GM23248 (cell line): ENCODE measurements around the gene CRTC3.

Experiments
- EZH2 ChIP-seq: fragments of 200-600 bp; sonication (generic); IDR thresholded peaks from 2 replicates; pipeline ENCODE4 v1.6.1; 2018; ENCODE audit warnings: antibody characterized with exemption, mild to moderate bottlenecking; ENCODE audit not compliant: insufficient read depth, poor library complexity, severe bottlenecking
- EZH2phosphoT487 ChIP-seq: fragments of 200-600 bp; sonication (generic); IDR thresholded peaks from 2 replicates; pipeline ENCODE4 v1.6.1; 2018; ENCODE audit warnings: antibody characterized with exemption, moderate library complexity, mild to moderate bottlenecking, low read depth; ENCODE audit not compliant: insufficient read depth

DNA sequence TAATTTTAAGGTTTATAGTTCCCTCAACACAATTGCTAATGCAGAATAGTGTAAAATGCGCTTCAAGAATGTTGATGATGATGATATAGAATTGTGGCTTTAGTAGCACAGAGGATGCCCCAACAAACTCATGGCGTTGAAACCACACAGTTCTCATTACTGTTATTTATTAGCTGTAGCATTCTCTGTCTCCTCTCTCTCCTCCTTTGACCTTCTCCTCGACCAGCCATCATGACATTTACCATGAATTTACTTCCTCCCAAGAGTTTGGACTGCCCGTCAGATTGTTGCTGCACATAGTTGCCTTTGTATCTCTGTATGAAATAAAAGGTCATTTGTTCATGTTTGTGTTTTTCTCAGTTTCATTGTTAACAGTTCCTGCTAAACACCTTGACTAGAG, 27.8 kb upstream of the CRTC3 start:
- TF ChIP-seq EZH2phosphoT487 (no peak), EZH2 (no peak)
